Adrenal gland (tissue), 5 donors: ENCODE data around the gene AHCYL1.

Source experiments
- POLR2A ChIP-seq, 2 donors: fragments of 450-650 bp; IDR thresholded peaks; one replicate each; pipeline ENCODE4 v1.6.1; 2017; ENCODE audit warnings: antibody characterized with exemption in 2 of 2, mild to moderate bottlenecking in 2 of 2, moderate library complexity in 1 of 2
- TF ChIP-seq, protein P1 (sequence below), 6 experiments: fragments of 450-650 bp in 4 of 6; fragments of 200-600 bp in 2 of 6; sonication (generic) in 1 of 6; IDR thresholded peaks; 1 replicate in 5 of 6; 2 replicates in 1 of 6; pipeline versions ENCODE4 v1.5.1 to v1.8.0; 2016 to 2021; ENCODE audit warnings: antibody characterized with exemption in 6 of 6, mild to moderate bottlenecking in 2 of 6, moderate library complexity in 1 of 6
- donor health status: DM: no; HTN: no; CAD: no.

DNA sequence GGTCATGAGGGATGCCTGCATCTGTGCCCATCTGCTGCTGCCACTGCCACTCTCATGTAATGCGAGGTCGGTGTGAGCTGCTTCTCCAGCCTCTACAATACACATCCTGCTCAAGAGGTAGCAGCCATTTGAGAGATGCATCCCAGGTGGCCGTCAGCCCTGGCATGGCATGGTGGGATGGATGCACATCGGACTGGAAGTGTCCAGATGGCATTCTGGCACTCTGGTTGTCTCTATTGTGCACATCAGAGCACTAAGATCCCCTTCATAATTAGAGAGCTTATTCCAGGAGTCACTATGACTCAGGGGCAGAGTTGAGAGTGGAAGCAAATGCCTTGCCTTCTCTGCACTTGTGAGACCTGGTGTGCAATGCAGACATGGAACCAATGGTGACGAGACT lies 53.7 kb downstream of the AHCYL1 start:
- TF ChIP-seq, protein P1, sequence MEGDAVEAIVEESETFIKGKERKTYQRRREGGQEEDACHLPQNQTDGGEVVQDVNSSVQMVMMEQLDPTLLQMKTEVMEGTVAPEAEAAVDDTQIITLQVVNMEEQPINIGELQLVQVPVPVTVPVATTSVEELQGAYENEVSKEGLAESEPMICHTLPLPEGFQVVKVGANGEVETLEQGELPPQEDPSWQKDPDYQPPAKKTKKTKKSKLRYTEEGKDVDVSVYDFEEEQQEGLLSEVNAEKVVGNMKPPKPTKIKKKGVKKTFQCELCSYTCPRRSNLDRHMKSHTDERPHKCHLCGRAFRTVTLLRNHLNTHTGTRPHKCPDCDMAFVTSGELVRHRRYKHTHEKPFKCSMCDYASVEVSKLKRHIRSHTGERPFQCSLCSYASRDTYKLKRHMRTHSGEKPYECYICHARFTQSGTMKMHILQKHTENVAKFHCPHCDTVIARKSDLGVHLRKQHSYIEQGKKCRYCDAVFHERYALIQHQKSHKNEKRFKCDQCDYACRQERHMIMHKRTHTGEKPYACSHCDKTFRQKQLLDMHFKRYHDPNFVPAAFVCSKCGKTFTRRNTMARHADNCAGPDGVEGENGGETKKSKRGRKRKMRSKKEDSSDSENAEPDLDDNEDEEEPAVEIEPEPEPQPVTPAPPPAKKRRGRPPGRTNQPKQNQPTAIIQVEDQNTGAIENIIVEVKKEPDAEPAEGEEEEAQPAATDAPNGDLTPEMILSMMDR (IDR thresholded peaks at IDR 0.05), result no peak
- TF ChIP-seq POLR2A (IDR thresholded peaks at IDR 0.05), result no peak
